ENCODE results near the gene RIBC2. TPM values are rescaled to one million over a fixed set of nuclear protein-coding genes. Genes with fewer than 3 reads are reported as not detected.
"Not testable (repeated sequence)": the region's sequence is repeated elsewhere in the genome, so short reads cannot be mapped to it uniquely, and the experiment has no call there.

RIBC2 gene
- polyA plus RNA-seq, 4 donors: 6.9 to 7.6 (median 7.4) TPM

DNA sequence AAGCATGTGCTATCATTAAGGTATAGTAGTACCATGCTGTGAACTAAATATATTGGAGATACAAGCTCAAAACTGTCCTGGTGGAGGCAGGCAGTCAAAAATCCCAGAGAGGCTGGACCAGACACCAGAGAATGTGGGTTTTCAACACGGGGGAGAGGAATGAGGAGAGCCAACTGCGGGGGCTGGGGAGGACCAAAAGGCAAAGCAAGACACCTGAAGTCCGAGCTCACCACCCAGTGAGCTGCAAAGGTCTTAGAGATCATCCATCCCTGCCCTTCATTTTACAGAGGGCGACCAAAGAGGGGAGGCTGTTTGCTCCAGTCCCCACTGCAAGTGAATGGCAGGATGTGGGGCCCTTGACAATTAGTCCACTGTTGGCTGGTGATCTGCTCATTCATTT, 10.0 kb downstream of the RIBC2 start:
- DNase-seq (ENCODE audit: low read depth in 4 of 4, low spot score in 3 of 4): no peak

DNA sequence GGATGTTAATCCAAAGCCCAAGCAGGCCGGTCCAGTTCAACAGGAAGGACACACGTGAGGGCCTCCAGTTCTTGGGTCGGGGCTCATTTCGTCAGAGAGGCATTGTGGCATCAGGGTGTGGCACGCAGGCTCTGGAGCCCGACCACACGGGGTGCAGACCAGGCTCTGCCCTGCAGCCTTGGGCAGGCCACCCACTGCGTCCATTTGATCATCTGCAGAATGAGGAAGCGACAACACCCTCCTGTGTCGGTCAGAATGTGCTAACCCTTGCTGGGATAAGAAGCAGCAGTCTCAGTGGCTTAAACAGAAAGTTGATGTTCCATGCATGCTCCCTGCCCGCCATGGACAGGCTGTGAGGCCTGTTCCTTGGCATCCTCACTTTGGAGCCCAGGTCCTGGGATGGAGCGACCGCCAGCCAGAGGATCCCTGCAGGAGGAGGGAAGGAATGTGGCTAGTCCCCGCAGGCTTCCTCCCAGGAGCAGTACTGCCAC, 10.8 kb downstream of the RIBC2 start:
- DNase-seq (ENCODE audit: low read depth in 4 of 4, low spot score in 3 of 4): no peak

DNA sequence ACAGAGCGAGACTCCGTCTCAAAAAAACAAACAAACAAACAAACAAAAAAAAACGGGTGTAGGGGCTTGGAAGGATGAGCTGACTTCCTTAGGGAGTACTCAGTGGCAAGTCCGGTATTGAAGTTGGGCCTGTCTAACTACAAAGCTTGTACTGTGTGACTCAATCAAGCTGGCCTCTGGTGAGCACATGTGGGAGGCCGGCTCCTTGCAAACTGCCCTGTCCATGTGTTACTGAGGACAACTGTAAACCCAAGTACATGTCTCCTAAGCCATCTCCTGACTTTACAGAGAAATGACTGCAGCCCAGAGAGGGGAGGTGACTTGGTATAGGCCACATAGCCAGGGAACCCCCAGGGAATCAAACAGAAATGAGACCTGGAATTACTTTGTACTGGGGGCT, 11.6 kb downstream of the RIBC2 start:
- DNase-seq (ENCODE audit: low read depth in 4 of 4, low spot score in 3 of 4): no peak

DNA sequence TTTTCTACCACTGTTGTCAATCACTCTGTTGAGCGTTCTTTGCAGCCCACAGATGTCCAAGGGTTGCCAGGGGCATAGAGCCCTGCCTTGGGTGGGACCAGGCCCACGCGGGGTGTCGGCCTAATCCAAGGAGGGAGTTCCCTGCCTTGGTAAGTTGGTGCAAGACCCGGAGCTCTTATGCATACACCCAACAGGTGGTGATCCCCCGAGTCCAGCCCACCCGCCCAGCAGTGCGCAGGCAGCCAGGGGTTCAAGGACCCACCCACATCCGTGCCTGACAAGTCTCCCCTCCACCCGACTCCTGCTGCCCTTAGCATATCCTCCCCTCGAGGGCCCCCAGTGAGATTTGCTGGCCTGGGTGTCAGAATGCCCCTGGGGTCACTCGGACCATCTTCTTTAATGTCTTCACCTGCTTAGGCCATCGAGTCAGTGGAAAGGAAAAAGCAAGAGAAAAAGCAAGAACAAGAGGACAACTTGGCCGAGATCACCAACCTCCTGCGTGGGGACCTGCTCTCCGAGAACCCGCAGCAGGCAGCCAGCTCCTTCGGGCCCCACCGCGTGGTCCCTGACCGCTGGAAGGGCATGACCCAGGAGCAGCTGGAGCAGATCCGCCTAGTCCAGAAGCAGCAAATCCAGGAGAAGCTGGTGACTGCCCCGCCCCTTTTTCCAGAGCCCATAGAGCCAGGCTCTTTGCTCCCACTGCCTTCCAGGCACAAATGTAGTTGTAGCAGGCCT, 12.2 kb downstream of the RIBC2 start:
- DNase-seq (ENCODE audit: low read depth in 4 of 4, low spot score in 3 of 4): no peak

DNA sequence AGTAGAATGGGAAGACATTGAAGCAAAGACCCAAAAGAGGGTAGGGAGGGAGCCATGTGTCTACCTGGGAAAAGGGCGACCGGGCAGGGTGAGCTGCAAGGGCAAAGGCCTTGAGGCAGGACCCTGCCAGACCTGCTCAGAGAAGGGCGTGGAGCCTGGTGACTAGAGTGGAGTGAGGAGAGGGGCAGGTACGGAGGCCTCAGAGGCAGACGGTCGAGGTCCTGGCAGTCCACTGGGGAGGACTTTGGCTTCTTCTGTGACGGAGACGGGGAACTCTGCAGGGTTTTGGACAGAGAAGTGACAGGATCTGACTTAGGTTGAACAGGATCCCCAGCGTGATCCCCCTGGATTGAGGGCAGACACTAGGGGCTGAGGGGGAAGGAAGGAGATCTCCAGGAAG, 12.9 kb downstream of the RIBC2 start:
- DNase-seq (ENCODE audit: low read depth in 4 of 4, low spot score in 3 of 4): no peak

DNA sequence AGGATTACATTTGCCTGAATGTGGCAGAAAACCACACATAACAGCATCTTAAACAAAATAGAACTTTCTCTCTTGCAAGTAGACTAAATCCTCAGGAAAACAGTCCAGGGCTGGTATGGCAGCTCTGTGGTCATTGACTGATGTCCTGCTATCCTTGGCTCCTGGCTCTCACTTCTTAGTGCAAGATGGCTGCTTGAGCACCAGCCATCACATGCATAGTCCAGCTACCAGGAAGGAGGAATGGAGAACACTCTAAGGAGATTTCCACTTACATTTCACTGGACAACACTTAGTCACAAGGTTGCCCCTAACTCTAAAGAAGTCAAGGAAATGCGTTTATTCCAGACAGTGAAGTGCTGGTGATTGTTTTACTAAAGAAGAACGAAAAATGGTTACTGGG, 13.6 kb downstream of the RIBC2 start:
- DNase-seq (ENCODE audit: low read depth in 4 of 4, low spot score in 3 of 4): no peak

DNA sequence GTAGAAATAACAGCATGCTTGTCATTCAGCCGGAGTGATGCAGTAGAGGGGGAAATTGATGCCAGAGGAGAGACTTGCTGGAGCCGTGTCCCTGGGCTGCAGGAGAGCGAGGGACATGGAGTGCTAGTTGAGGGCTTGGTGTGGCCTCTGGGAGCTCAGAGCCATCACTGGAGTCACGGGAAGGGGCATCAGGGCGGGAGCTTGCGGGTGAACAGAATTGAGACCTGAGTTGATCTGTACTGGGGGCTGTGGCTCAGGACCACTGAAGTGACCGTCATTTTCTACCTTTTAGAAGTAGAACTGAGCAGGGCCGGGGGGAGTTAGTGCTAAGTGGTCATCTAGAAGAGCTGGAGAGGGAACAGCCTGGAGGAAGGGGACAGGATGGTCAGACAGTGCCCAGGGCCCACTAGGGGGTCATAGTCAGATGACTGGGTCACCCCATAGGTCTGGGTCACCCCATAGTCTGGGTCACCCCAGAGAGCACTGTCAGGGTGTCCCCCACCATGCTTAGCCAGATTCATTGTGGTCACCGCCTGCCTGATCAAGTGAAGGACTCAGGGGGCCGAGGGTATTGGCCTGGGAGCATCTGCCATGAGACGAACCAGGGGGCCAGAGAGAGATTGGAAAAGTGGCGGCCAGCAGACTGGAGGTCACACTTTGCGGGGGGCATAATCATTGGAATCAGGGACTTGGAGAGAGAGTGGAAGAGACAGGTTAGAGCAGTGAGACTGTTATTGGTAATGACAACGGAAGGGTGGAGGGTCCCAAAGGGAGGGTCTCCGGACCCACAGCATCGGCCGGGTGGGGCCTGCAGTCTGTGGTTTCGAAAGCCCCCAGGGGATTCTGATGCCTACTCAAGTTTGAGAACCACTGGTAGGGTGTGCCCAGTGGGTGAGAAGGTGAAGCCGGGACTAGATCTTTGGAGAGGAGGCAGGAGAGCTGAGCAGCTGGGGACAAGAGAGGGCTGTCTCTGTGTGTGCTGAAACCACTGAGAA, 15.2 kb downstream of the RIBC2 start:
- DNase-seq (ENCODE audit: low read depth in 4 of 4, low spot score in 3 of 4): no peak

DNA sequence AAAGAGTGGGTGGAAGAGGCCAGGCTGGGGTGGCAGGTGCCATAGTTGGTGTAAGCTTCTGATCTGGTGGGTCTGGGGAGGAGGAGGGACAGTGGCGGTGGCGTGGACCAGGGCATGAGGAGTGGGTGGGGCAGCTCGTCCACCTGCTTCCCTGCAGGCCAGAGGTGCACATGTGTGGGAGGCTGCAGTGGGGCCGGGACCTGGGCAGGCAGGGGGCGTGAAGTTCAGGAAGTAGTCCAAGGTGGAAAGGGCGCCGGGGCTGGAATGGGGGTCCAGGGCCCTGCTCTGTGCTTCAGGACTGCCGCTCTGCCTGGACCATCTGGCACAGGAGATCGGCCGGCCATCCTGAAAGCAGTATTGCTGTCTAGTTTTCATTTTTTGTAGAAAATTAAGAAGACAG, 15.9 kb downstream of the RIBC2 start:
- DNase-seq (ENCODE audit: low read depth in 4 of 4, low spot score in 3 of 4): no peak

DNA sequence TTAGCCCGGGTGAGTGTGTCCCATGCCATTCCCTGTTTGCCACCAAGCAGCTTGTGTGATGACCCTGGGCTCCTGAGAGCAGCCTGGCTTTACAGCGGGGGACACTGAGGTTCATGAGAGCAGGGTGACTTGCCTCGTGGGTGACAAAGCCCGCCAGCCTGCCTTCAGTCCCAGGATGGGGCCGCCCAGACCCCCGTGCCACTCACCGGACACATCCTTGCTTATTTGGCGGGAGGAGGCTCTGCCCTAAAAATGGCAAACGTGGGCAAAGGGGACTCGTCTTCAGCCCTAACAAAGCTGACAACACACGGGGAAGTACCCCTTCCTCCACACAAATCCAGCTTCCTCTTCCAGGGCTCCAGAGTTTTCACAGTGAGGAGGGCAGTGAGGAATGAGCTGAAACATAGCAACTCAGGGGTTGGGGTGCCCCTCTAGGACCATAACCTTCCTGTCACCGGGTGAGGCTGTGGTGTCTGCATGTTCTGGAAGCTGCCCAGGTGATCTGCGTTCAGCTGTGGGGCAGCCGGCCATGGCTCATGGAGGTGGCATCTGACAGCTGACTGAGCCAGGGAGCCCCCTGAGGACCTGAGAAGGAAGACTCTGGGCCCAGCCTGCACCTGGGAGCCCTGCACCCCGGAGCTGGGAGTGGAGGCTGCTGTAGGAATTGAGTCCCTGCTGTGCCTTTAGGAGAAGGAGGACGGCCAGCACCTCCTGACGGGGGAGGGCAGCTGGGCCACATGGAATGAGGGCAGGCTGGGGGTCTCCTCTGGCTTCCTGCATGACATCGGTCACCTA, 16.7 kb downstream of the RIBC2 start:
- DNase-seq (ENCODE audit: low read depth in 4 of 4, low spot score in 3 of 4): no peak

DNA sequence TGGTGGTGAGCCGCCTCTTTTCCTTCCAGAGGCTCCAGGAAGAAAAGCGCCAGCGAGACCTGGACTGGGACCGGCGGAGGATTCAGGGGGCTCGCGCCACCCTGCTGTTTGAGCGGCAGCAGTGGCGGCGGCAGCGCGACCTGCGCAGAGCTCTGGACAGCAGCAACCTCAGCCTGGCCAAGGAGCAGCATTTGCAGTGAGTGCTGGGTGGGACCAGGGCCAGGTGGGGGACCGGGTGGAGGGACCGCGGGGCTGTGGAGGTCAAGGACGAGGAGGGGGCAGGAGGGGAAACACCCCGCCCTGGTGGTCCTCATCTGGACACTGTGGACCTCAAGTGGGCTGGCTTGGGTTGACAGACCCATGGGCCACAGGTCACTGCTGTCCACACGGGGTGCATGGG, 17.4 kb downstream of the RIBC2 start:
- no peak for DNase-seq (ENCODE audit: low read depth in 4 of 4, low spot score in 3 of 4)

DNA sequence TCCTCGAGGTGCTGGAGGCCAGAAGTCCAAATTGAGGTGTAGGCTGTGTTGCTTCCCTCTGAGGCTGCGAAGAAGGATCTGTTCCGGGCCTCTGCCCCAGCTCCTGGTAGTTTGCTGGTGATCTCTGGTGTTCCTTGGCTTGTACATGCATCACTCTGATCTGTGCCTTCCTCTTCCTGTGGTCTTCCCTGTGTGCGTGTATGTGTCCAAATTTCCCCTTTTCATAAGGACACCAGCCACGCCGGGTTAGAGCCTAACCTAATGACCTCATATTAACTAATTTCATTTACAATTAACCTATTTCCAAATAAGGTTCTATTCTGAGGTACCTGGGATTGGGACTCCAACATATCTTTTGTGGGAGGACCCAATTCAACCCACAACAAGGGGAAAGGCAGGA, 21.5 kb downstream of the RIBC2 start:
- no peak for DNase-seq (ENCODE audit: low read depth in 4 of 4, low spot score in 3 of 4)

DNA sequence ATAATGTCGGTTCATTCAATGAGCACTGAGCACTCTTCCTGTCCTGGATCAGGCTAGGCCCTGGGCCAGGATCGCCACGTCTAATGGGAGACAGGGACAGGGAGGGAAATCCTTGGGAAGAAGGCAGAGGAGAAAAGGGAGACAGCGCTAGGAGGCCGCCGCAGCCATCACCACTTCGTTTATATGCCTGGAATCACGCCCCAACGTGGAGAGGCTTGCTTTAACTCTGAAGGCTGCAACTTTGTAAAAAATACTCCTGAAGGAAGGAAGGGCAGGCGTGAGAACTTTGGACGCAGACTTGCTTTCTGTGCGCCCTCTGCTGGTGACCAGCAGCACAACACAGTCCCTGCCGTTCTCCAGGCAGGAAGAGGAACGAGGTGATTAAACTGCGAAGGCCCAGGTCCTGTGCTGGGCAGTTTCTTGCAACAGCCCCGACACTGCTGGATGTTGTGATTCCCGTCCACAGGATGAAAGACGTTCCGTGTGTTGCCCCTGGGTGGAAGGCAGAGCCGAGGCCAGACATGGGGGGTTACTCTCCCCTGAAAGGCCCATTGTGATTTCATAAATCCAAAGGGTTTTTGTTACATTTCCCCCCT, 22.1 kb downstream of the RIBC2 start:
- DNase-seq (ENCODE audit: low read depth in 4 of 4, low spot score in 3 of 4): peak; percentile 83 to 89 (median 88)

DNA sequence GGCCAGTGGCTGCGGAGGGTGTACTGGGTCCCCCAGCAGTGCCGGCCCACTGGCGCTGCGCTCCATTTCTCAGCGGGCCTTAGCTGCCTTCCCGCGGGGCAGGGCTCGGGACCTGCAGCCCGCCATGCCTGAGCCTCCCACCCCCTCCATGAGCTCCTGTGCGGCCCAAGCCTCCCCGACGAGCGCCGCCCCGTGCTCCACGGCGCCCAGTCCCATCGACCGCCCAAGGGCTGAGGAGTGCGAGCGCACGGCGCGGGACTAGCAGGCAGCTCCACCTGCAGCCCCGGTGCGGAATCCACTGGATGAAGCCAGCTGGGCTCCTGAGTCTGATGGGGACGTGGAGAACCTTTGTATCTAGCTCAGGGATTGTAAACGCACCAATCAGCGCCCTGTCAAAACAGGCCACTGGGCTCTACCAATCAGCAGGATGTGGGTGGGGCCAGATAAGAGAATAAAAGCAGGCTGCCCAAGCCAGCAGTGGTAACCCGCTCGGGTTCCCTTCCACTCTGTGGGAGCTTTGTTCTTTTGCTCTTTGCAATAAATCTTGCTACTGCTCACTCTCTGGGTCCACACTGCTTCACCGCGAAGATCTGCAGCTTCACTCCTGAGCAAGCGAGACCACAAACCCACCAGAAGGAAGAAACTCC, 23.5 kb downstream of the RIBC2 start:
- DNase-seq (ENCODE audit: low read depth in 4 of 4, low spot score in 3 of 4): not testable (repeated sequence)

DNA sequence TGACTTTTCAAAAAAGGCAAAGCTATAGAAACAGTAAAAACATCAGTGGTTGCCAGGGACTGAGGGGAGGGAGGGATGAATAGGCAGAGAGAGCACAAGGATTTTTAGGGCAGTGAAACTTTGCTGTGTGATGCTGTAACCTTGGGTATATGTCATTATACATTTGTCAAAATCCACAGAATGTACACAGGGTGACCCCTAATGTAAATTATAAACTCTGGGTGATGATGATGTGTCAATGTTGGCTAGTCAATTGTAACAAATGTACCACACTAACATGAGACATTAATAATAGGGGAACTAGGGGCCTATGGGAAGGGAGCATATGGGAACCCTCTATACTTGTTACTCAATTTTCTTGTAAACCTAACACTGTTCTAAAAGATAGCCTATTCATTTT, 24.8 kb downstream of the RIBC2 start:
- DNase-seq (ENCODE audit: low read depth in 4 of 4, low spot score in 3 of 4): no peak

DNA sequence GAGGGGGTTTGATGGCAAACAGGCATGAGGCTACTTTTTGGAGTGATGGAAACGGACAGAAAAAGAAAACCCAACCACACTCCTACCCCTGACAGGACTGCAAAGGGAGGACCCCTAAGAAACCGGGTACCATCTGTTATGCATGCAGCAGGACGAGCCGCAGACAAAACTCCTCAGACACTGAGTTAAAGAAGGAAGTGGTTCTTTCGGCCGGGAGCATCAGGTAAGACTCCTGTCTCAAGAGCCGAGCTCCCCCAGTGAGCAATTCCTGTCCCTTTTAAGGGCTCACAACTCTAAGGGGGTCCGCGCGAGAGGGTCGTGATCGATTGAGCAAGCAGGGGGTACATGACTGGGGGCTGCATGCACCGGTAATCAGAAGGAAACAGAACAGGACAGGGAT, 27.2 kb downstream of the RIBC2 start:
- DNase-seq (ENCODE audit: low read depth in 4 of 4, low spot score in 3 of 4): not testable (repeated sequence)

DNA sequence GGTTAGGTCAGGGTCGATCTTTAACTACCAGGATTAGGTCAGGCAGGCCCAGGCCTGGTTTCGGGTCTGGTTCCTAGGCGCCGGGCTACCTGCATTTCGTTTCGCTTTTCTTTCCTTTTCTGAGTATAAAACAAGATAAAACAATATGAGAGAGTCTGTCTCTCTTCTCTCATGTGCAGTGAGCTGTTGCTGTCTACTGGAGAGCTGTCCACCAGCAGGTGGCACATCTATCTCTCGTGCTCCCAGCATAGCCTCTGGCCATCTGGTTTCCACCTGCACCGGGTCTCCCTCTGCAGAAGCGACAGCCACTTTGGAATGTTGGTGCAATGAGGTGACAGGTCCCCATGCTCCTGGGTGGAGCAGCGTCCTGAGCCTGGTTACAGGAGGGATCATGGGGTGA, 27.6 kb downstream of the RIBC2 start:
- DNase-seq (ENCODE audit: low read depth in 4 of 4, low spot score in 3 of 4): peak in 3 of 4 donors; percentile 38 to 56 (median 54)

DNA sequence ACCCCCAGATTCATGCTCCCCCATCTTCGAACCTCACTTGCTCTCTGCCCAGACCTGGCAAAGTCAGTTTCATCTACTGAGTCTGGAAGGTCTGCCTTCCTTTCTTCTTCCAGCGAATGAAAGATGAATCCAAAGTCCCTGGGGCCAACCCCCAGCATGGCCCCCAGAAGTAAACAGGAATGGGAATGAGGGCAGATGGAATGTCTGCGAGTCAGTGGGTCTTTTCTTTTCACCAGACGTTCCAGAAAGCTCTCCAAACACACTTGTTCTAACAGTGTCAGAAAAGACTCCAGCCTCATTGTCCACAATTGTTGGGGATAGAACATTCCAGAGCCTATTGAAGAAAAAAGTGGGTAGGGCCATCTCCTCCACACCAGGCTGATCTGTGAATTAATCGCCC, 28.6 kb downstream of the RIBC2 start:
- DNase-seq (ENCODE audit: low read depth in 4 of 4, low spot score in 3 of 4): no peak

DNA sequence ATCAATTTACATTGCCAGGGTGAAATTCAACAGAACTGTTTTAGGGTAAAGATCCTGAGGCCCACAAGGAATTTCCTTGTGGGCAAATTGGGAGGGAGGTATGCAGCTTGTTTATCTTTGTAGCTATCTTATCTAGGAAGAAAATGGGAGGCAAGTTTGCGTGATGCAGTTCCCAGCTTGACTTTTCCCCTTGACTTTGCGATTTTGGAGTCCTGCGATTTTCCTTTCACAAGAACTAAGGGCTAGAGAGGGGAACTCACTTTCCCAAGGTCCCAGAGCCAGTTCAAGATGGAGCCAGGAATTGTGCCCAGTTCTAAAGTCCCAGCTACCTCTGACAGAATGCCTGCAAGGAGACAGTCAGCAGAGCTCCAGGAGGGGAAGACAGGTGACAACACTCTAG, 30.7 kb downstream of the RIBC2 start:
- no peak for DNase-seq (ENCODE audit: low read depth in 4 of 4, low spot score in 3 of 4)

DNA sequence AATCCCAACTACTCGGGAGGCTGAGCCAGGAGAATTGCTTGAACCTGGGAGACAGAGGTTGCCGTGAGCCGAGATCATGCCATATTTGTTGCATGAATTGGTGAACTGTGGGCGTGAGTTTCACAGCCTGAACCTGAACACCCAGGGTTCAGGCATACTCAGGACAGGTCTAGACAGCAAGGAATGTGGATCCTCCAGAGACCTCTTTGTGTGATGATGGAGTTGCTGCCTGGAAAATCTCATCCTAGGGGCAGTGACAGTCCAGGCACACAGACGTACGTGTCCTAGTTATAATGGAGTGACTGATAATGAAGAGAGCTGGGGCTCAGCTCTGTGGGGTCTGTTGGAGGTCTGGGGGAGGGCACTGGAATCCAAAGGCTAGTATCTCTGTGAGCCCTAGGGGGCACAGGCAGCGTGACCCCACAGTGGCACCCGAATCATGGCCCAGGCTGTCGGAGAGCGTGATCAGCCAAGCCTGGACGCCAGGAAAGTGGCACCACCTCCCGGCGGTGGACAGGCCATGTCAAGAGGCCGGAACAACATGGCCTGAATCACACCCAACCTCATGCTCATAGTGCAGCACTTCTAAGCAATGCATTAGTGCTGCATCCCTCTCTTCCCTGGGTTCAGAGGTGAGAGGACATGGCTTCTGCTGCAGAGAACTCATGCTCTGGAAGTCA, 31.7 kb downstream of the RIBC2 start:
- no peak for DNase-seq (ENCODE audit: low read depth in 4 of 4, low spot score in 3 of 4)
